Stimulated activated CD8-positive, alpha-beta memory T cell treated with anti-CD3 and anti-CD28 coated beads, Interleukin-12 subunit alpha, Interleukin-12 subunit beta, amount 100 ng/mL, for 1 hour (primary cell): ENCODE data around the gene SLC25A4.
"Not testable (repeated sequence)": the region's sequence is repeated elsewhere in the genome, so short reads cannot be mapped to it uniquely, and the experiment has no call there.

Experiments used
- DNase-seq: peaks from one replicate; pipeline ENCODE4 v3.0.0-alpha.2; 2020; ENCODE audit warnings: low read depth

SLC25A4 gene

DNA sequence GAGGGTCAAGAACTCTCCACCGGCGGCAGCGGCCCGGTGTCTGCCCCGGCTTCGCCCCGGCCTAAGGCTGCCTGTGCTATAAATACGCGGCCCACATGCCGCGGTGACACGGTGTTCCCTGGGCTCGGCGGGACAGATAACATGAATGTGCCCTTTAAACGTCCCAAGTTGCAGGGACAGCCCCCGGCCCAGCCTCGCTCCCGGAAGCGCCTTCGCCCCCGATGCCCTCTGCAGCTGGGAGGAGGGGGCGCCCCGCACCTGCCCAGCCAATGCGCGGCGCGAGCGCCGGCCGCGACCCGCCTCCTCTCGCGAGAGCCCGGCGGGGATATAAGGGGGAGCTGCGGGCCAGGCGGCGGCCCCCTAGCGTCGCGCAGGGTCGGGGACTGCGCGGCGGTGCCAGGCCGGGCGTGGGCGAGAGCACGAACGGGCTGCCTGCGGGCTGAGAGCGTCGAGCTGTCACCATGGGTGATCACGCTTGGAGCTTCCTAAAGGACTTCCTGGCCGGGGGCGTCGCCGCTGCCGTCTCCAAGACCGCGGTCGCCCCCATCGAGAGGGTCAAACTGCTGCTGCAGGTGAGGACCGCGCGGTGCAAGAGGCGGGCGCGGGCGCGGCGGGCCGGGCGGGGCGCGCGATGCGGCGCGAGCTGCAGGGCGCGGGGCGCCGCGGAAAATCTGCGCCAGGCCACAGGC, at the start of gene SLC25A4:
SLC25A4 (plus strand) TSS at position 355 of the 689 bp plus-strand sequence; CDS start at position 462, 107 bp downstream.
- peak; percentile 73 for DNase-seq

DNA sequence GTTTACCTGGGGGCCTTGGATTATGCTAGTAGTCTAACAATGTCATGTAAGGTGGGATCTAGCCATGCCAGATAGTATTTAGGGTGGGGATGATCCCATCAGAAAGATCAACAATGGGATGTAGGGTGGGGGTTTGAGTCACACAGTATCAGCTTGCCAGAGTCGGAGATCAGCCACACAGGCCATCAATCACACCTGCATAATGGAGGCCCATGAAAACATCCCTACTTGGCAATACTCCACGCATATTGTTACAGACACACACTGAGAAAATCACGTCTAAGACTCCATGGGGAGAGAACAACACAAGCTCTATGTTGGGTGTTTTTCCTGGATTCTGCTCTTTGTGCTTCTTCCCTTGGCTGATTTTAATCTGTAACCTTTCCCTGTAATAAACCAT, 49.5 kb upstream of the SLC25A4 start:
- no peak for DNase-seq

- DNase-seq = no peak
These were observed 46.9 kb upstream of the SLC25A4 start for GRCh38 chr4:185096032-185096653.

GRCh38 chr4:185098474-185098873, 44.6 kb upstream of the SLC25A4 start:
- no peak for DNase-seq

DNA sequence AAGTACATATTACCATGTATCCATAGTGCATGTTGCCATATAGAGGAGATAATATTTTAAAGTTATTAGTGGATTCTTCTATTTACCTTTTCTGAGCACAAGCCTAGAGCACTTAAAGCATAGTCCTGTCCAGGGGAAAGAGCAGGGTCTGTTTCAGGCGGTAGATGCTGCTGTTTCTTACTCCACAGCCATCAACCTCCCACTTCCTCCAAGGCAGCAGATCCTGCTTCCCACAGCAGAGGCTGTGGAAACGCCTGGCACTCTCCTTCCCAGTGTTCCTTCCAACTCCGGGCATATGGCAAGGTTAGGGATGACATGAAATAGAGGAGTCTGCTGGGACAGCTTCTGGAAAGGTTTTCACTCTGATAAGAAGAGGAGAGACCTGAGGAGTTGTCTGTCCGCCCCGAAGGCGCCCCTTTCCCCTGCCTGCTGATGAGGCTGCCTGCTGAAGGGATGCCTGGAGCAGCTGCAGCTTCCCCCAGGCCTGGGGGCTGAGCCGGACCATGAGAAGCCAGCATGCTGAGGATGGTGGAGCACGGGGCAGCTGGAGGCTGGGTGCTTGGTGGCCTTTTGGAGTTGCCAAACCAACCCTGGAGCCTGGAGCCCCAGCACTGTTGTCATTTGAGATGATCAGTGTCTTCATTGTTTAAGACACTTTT, 43.9 kb upstream of the SLC25A4 start:
- no peak for DNase-seq

DNA sequence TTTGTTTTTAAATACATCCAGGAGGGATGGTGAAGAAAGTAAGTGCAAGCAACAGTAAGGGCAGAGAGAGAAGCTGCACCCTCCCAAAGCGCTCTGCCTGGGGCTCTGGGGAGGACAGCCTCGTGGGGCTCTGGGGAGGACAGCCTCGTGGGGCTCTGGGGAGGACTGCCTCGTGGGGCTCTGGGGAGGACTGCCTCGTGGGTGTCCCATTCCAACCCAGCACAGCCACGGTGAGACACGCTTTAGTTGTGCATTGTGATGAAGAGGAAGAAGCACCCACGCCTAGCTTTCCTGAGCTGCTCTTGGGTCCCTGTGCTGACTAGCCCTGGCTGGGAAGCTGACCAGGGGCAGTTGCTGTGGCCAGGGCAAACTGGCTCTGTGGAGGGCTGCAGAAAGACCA, 43.1 kb upstream of the SLC25A4 start:
- DNase-seq = no peak

DNA sequence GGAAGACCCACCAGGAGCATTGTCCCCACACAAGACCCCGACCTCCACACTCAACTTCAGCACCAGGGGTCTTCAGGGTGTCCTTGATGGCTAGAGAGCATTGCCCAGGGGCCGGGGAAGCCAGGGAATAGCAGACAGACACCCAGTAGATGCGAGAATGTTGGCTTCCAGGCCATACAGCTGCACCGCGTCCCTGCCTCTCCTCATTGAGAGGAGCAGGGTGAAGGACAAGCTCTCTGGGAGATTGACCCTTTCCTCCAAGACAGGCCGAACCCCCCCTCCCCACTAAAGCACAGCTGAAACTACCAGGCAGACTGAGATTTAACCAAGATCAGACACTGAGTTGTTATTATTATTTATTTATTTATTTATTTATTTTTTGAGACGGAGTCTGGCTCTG, 42.6 kb upstream of the SLC25A4 start:
- no peak for DNase-seq

DNA sequence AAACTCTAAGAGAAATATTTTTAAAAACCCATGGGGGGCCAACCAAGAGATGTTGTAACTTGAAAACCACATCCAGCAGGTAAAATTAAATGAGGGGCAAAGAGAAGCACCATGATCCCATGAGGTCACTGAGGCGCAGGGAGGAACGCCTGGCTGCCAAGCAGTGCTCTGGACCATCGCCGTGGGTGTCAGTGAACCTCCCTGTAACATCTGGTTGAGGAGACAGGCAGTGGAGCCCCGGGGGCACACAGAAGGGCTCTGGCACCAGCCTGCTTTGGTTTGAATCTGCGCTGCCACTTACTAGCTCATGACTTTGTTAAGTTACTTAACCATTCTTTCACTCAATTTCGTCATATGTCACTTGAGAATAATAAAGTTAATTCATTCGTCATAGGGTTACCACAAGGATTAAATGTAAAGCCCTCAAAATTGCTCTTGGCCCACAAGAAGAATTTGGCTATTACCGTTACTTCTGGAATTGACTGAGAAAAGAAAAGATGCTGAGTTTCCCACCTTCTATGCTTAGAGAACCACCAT, 41.6 kb upstream of the SLC25A4 start:
- DNase-seq = no peak

DNA sequence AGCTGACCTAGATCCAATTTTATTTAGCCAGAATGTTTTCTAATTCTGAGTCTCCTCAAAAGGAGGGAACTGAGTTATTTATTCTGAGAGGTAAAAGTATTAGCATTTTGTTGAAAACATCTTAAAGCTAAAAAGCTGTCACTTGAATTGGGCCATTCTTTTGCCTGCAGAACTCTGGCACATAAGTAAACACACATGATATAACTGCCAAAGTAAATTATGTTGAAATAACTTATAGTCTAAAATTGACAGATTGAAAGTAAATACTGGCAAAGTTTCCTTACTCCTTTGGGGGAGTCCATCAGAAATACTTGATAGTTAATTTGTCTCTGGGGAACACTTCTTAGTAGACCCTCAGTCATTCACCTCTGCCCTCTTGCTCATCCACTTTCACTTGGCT, 38.3 kb upstream of the SLC25A4 start:
- no peak for DNase-seq

DNA sequence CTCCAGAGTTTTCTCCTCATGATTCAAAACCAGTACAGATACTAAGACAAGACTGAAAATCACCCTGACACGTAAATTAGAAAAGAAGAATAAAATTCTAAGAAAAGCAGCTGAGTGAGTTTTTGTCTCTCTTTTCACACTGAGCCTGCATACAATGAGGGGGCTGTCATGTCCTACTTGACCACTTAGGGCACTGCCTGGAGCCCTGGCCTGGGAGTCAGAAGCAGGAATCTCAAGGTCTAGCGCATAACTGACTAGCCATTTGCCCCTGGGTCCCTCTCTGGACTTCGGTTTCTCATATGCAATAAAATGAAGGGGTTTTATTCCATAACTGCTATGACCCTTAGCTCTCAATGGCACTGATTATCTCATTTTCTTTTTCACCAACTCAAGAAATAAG, 36.7 kb upstream of the SLC25A4 start:
- no peak for DNase-seq

DNA sequence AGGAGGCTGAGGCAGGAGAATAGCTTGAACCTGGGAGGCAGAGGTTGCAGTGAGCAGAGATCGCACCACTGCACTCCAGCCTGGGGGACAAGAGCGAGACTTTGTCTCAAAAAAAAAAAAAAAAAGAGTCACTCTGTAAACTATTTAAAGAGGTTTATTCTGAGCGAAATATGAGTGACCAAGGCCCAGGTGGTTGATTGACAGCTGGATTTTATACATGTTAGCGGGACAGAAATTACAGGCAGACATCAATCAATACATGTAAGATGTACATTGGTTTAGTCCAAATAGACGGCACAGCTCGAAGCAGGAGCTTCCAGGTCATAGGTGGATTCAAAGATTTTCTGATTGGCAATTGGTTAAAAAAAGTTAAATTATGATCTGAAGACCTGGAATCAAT, 35.5 kb upstream of the SLC25A4 start:
- DNase-seq = not testable (repeated sequence)

- DNase-seq = no peak
These were observed 34.9 kb upstream of the SLC25A4 start for GRCh38 chr4:185108185-185108584.

DNA sequence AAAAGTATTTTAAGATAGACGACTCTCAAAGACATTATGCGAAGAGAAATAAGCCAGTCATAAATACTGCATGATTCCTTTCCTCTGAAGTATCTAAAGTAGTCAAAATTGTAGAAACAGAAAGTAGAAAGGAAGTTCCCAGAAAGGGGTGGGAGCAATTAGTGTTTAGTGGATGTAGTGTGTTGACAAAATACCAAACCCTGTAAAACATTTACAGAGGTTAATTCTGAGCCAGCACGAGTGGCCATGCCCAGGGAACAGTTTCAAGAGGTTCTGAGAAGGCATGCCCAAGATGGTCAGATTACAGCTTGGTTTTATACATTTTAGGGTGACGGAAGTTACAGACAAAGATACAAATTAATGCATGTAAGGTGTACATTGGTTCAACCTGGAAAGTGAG, 34.4 kb upstream of the SLC25A4 start:
- DNase-seq = no peak

DNA sequence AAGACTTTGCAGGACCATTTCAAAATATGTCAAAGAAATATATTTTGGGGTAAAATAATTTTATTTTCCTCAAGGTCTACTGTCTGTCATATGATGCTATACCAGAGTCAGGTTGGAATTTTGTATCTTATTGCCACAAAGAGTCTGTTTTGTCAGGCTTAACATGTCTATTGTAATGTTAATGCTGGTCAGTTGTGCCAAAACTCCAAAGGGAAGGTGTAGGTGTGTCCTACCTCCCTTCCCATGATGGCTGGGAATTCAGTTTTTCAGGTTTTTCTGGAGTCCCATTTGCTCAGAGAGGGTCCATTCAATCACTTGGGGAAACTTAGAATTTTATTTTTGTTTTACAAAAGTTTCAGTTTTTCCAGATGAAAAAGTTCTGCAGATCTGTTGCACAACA, 33.3 kb upstream of the SLC25A4 start:
- no peak for DNase-seq

GRCh38 chr4:185110375-185110823, 32.7 kb upstream of the SLC25A4 start:
- DNase-seq = no peak

GRCh38 chr4:185112104-185112503, 31.0 kb upstream of the SLC25A4 start:
- DNase-seq = no peak

GRCh38 chr4:185113340-185113739, 29.7 kb upstream of the SLC25A4 start:
- no peak for DNase-seq

GRCh38 chr4:185115827-185116232, 27.2 kb upstream of the SLC25A4 start:
- DNase-seq = no peak

DNA sequence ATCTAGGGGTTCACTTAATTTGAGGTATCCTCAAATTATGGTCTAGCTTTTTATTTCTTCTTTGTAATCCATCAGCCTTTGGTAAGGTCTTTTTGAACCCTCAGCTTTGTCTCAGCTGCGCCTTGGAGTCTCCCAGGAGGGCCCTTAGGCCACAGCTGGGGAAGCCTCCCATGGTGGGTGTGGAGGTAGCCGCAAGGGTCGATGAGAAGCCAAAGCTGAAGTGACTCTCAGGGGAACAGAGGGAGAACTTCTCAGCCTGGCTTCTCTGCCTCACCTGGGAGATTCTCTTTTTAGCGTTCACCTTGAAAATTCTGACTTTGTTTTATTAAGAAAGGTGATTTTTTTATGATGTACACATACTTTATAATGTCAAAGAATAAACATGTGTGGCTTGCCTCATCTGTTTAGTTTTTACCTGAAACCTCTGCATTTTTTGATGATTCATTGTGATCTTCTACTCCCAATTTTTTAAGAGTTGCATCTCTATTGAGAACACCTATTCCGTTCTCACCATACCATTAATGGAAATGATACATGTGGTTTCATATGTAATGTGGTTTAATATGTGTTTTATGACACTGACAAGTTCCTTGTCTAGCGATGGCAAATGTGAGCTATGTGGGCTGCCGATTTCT, 25.6 kb upstream of the SLC25A4 start:
- DNase-seq = no peak

DNA sequence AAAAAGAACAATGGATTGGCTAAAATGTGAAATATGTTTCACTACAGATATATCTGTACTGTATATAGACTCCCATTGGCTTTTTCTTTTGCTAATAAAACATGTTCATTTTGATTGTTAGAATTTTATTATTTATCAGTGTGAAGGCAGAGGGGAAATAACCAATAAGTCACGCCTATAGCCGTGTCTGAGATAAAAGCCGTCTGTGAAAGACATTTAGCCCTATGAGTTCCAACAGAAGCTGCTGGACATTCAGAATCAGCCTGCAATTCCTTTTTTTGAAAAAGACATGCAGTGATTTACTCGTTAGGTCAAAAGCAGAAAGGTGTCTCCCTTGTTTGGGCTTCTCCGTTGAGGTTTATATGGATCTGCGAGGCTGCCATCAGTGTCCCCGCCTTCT, 24.2 kb upstream of the SLC25A4 start:
- DNase-seq = no peak

GRCh38 chr4:185119467-185119866, 23.6 kb upstream of the SLC25A4 start:
- not testable (repeated sequence) for DNase-seq

DNA sequence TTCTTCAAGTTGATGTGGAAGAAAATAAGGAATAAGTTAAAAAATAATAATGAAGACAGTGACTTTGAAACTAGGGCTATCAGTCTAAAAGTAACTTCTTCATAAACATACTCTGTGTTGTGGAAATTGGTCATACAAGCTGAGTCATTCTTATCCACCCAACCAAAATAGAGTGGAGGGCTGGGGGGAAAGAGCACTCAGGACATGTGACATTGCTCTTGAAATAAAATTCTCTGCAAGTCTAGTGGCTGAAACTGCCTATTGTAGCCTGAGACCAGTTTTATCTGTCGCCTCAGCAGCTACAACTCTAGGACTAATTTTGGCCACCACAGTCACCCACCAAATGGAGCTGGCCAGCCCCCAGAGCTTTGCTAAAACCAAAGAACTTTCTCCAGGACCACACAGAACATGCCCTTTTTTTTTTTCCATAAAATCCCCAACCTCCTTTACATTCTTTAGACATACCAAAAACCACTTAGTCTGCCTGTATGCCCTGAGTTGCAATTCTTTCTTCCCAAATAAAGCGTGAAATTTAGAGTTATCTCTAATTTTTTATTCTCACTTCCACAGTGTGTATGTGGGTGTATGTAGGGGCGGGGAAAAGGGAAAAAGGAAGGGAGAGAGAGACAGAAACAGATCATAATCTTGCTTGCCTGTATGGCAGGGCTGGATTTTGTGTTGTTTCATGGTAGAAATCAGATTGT, 23.0 kb upstream of the SLC25A4 start:
- no peak for DNase-seq
